Fibroblast of skin of right biceps (primary cell): ENCODE data around the gene CLDN15.

Source experiments
- DNase-seq: peaks from one replicate; pipeline ENCODE4 v3.0.0-alpha.2; 2013

CLDN15 gene

GRCh38 chr7:101243646-101244374 lies 6.2 kb upstream of the CLDN15 start:
- DNase-seq, result no peak

- no peak for DNase-seq
These were observed 4.1 kb upstream of the CLDN15 start for GRCh38 chr7:101241443-101242349.

GRCh38 chr7:101241015-101241363 lies 3.4 kb upstream of the CLDN15 start:
- DNase-seq, result no peak

- no peak for DNase-seq
These were observed 2.8 kb upstream of the CLDN15 start for GRCh38 chr7:101240226-101241014.

DNA sequence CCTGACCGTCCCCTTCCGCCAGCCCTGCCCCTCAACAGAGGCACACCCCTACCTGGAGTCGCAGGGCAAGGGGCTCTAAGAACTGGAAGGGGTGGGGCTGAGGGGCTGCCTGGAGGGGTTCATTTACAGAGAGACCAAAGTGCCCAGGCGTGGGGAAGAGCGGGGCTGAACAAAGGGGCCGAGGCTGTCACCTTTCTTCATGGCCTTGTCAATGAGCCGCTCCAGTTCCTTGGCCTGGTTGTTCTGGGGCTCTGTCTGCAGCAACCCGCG lies 2.3 kb upstream of the CLDN15 start:
- DNase-seq, result no peak

- DNase-seq, result no peak
These were observed 1.8 kb upstream of the CLDN15 start for GRCh38 chr7:101239191-101239950.

- DNase-seq, result no peak
These were observed 902 bp upstream of the CLDN15 start for GRCh38 chr7:101238226-101239182.

DNA sequence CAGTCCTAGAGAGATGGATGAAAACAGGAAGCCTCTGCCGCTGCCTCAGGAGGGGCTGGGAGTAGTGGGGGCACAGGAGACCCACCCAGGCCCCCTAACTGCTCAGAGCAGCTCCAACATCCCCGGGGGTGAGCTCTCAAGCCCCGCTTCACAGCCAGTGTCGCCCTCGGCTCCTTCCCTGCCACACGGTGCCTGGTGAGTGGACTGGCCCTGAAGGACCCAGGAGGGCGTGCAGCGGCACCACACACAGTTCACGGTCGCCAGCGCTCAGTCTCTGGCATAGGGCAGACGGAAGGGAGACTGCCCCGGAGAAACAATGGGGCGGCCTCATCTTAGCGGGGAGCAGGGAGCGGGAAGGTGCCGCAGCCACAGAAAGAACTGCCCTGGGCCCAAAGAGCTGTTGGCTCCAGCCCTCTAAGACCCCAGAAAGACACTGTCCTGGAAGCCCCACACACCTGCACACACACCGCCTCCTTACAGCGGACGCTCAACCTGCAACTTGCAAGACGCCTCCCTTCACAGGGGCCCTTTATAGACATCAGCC lies 1.2 kb downstream of the CLDN15 start:
- no peak for DNase-seq

GRCh38 chr7:101235522-101235921 lies 2.1 kb downstream of the CLDN15 start:
- DNase-seq, result no peak

DNA sequence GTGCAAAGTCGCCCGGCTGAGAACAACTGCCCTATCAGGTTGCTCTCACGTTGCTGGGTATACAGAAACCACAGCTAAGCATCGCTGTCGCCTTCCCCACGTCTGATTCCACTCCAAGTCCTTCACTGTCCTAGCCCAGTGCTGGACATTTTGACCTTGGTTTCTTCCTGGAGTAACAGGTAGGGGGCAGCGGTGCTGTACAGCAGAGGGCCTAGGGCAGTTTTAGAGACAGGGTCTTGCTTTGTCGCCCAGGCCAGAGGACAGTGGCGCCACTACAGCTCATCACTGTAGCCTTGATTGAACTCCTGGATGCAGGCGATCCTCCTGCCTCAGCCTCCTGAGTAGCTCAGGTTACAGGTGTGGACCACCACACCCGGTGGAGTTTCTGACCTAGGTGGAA lies 2.6 kb downstream of the CLDN15 start:
- DNase-seq, result no peak

DNA sequence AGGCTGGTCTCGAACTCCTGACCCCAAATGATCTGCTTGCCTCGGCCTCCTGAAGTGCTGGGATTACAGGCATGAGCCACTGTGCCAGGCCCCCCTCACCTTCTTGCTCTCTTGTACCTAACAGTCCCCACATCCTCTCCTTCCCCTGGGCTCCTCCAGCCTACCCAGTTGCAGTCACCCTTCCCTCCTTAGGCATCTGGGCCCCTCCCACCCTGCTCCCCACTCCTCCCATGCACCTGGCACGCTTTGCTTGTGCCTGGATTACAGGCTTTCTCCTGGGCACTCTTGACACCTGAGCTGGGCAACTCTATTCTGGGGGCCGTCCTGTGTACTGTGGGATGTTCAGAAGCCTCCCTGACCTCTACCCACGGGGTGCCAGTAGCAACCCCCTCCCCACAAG lies 3.0 kb downstream of the CLDN15 start:
- no peak for DNase-seq

- DNase-seq, result no peak
These were observed 3.6 kb downstream of the CLDN15 start for GRCh38 chr7:101233907-101234547.

DNA sequence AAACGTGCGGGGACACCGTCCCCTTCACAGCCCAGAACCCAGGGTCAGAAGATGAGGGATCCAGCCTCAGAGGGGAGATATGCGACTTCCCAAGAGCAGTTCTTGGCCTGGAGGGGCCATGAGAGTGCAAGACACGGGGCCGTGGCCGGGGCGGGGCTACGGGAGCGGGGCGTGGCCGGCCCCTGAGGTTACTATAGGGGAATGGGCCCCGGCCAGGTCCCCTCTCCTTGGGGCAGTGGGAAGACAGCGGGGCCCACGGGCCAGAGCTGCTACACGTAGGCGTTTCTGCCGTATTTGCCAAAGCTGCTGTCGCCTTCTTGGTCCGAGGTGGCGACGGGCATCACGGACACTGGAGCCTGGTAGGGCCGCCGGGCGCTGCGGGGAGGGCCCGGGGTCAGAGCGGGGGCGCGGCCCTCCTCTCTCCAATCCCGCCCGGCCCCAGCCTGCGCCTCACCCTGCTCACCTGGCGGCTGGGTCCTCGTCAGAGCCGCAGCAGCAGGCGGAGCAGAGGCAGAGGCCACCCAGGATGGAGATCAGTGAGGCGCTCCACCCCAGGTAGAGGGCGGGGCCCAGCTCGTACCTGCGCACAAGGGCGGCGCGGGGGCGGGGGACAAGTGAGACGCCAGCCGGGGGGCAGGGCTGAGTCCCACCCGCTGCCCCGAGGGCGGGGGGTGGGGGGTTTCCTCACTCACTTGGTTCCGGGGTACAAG lies 5.3 kb downstream of the CLDN15 start:
- DNase-seq, result no peak

DNA sequence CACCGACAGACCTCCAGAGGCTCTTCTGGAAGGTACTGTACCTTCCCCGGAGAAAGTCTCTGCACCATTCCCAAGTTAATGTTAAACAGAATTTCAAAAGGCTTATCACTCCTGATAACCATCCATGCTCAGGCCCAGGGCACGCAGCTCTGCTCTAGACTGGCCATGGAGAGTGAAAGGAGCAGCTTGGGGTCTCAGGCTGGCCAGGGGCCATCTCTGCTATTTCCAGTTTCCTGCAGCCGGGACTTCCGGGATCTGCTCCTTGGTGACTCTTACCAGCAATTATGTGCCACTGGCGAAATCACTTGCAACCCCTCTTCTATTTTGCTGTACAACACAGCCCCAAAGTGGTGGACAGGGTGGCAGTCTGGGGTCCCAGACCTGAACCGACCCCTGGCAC lies 6.0 kb downstream of the CLDN15 start:
- no peak for DNase-seq

DNA sequence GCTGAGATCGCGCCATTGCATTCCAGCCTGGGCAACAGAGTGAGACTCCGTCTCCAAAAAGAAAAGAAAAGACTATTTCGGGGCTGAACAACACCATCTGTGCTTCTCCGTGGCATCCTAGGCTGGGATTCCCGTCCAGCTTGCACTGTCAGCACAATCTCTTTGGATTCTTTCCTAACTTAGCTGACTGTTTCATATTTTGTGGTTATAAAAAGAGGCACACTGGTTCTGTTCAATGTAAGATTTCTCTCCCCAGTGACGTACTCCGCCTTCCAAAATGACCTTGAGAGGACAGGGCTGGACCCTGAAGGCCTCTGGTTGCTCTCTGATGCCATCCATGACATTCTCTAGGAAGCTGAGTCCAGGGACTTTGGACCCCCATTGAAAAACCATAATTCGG lies 10.9 kb downstream of the CLDN15 start:
- DNase-seq, result no peak

GRCh38 chr7:101225650-101226049 lies 12.0 kb downstream of the CLDN15 start:
- no peak for DNase-seq

DNA sequence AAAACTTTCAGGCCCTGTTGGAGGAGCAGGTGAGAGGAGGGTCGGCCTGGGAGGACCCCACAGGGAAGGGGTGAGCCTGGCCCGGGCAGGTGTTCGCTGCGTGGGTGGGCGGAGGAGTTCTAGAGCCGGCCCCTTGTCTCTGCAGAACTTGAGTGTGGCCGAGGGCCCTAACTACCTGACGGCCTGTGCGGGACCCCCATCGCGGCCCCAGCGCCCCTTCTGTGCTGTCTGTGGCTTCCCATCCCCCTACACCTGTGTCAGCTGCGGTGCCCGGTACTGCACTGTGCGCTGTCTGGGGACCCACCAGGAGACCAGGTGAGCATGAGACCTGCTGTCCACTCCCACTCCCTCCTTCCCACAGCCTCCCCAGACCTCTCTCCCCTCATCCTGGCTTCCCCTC lies 14.1 kb downstream of the CLDN15 start:
- DNase-seq, result no peak

DNA sequence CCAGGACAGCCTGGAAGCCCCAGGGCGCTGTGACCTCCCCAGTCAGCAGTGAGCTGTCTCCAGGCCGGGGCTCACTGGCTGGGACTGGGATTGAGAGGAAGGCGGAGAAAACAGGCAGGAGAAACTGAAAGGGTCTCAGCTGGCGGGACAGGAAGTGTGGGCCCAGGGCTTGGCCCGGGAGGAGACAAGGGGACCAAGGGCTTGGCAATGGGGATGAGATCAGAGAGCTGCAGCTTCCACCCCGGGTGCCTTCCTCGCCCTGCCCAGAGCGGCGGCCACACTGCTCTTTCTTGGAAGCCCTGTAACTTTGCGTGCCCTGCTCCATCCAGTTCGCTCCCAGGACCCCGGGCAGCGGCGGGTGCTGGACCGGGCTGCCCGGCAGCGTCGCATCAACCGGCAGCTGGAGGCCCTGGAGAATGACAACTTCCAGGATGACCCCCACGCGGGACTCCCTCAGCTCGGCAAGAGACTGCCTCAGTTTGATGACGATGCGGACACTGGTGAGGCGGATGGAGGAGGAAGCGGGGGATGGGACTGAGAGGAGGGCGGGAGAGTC lies 15.2 kb downstream of the CLDN15 start:
- DNase-seq, result no peak

DNA sequence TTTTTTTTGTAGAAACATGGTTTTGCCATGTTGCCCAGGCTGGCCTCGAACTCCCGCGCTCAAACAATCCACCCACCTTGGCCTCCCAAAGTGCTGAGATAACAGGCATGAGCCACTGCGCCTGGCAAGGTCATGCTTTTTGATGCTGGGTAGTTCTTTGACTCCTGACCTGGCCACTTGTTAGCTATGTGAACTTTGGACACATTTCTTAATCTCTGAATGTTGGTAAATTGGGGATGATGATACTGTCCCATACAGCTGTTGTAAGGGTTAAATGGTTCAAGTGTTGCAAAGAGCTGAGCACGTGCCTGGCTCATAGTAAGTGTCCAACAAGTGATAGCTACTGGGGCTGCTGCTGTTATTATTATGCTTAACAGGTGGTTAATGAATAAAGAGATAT lies 17.3 kb downstream of the CLDN15 start:
- no peak for DNase-seq
